OCI-LY3 (cell line): ENCODE data around the gene RNF220.

ENCODE experiments used
- EZH2phosphoT487 ChIP-seq: fragments of 200-600 bp; shearing (Covaris generic); IDR thresholded peaks from 2 replicates; pipeline ENCODE4 v1.6.1; 2018; ENCODE audit warnings: antibody characterized with exemption, mixed run types, low read depth
- TF ChIP-seq, protein P1 (sequence below): fragments of 200-600, 300-600 bp; sonication (generic); IDR thresholded peaks from 2 replicates; pipeline ENCODE4 v1.5.1; 2014; ENCODE audit warnings: antibody characterized with exemption, low read length, low read depth

DNA sequence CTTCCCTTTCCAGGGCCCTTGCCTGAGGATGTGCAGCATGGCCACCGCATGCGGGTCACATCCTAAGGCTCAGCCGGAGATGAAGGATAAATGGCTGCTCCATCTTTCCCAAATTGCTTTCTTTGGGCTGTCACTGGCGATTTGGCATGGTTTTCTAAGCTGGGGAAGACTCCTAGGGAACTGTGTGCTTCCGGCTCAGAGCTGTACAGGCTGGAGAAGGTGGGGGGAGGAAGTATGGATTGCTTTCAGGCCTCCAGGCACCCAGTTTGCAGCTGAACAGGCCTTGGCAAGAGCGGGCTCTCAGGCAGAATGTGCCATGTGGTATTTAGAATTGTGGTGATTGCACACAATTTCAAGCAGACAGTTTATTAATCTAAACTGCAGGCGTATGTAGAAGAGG is 220.3 kb downstream of the RNF220 start:
- TF ChIP-seq, protein P1, sequence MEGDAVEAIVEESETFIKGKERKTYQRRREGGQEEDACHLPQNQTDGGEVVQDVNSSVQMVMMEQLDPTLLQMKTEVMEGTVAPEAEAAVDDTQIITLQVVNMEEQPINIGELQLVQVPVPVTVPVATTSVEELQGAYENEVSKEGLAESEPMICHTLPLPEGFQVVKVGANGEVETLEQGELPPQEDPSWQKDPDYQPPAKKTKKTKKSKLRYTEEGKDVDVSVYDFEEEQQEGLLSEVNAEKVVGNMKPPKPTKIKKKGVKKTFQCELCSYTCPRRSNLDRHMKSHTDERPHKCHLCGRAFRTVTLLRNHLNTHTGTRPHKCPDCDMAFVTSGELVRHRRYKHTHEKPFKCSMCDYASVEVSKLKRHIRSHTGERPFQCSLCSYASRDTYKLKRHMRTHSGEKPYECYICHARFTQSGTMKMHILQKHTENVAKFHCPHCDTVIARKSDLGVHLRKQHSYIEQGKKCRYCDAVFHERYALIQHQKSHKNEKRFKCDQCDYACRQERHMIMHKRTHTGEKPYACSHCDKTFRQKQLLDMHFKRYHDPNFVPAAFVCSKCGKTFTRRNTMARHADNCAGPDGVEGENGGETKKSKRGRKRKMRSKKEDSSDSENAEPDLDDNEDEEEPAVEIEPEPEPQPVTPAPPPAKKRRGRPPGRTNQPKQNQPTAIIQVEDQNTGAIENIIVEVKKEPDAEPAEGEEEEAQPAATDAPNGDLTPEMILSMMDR: no peak
- no peak for TF ChIP-seq EZH2phosphoT487
